GM10847 (cell line): ENCODE data around the gene COLGALT1.

Source experiments
- POLR2A ChIP-seq: IDR thresholded peaks from 2 replicates; pipeline ENCODE4 v1.6.1; 2011; ENCODE audit not compliant: insufficient read length; ENCODE audit errors: extremely low read depth

COLGALT1 gene

GRCh38 chr19:17549085-17549740 is 6.2 kb upstream of the COLGALT1 start:
- no peak for TF ChIP-seq POLR2A

GRCh38 chr19:17550076-17550667 is 5.3 kb upstream of the COLGALT1 start:
- no peak for TF ChIP-seq POLR2A

- no peak for TF ChIP-seq POLR2A
Measured at GRCh38 chr19:17553256-17553655, 2.2 kb upstream of the COLGALT1 start.

GRCh38 chr19:17554968-17555479 is 425 bp upstream of the COLGALT1 start:
- TF ChIP-seq POLR2A: no peak

- peak; percentile 23 for TF ChIP-seq POLR2A
Measured at GRCh38 chr19:17555929-17556813, 722 bp downstream of the COLGALT1 start.

GRCh38 chr19:17556995-17557394 is 1.5 kb downstream of the COLGALT1 start:
- no peak for TF ChIP-seq POLR2A

GRCh38 chr19:17557466-17557865 is 2.0 kb downstream of the COLGALT1 start:
- no peak for TF ChIP-seq POLR2A

GRCh38 chr19:17560205-17560595 is 4.8 kb downstream of the COLGALT1 start:
- TF ChIP-seq POLR2A: no peak

- no peak for TF ChIP-seq POLR2A
Measured at GRCh38 chr19:17562097-17562496, 6.6 kb downstream of the COLGALT1 start.

- no peak for TF ChIP-seq POLR2A
Measured at GRCh38 chr19:17562561-17562960, 7.1 kb downstream of the COLGALT1 start.

- TF ChIP-seq POLR2A: no peak
Measured at GRCh38 chr19:17564781-17565180, 9.3 kb downstream of the COLGALT1 start.

GRCh38 chr19:17565611-17566010 is 10.2 kb downstream of the COLGALT1 start:
- TF ChIP-seq POLR2A: no peak

GRCh38 chr19:17567940-17568339 is 12.5 kb downstream of the COLGALT1 start:
- no peak for TF ChIP-seq POLR2A

GRCh38 chr19:17570791-17571190 is 15.3 kb downstream of the COLGALT1 start:
- TF ChIP-seq POLR2A: no peak

GRCh38 chr19:17572638-17573037 is 17.2 kb downstream of the COLGALT1 start:
- TF ChIP-seq POLR2A: no peak
